ENCODE data around the gene TIMM21. TPM values are rescaled to one million over a fixed set of nuclear protein-coding genes. Genes with fewer than 3 reads are reported as not detected.

Gene TIMM21
- total RNA-seq, 1 donor from 2014 or later: 50.0 TPM

DNA sequence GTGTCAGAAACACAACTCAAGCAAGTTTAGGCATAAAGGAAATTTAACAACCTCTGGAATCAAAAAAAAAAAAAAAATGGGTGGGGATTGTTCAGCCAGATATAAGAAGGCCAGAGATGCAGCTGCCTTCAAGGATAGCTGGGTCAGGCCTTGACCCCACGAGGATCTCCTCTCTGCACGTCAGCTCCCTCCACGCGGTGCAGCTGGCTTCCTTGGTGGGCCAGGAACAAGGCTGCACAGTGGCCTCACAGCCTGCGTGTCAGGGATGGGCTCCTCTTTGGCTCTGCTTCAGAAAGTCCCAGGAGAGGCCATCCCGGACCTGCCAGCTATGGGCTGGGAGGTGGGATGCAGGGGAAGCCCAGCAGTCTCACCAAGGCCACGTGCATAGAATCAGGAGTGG is 55.5 kb downstream of the TIMM21 start:
- H3K36me3 Mint-ChIP-seq (ENCODE audit: low read depth): no peaks in the 10 kb centered on the region
- no peaks in the 10 kb centered on the region for H3K9me3 Mint-ChIP-seq
- H3K27ac Mint-ChIP-seq: no peak overlapping the region
- no peak for DNase-seq (ENCODE audit: low spot score)
- no peaks in the 10 kb centered on the region for H3K4me1 Mint-ChIP-seq (ENCODE audit: low read depth)
- intact Hi-C loops (cut with micrococcal nuclease): no loop called here
- no peak overlapping the region for H3K4me3 Mint-ChIP-seq (ENCODE audit: low read depth)
- peaks cover 1% of the 10 kb centered on the region for H3K27me3 Mint-ChIP-seq (ENCODE audit: low read depth)

DNA sequence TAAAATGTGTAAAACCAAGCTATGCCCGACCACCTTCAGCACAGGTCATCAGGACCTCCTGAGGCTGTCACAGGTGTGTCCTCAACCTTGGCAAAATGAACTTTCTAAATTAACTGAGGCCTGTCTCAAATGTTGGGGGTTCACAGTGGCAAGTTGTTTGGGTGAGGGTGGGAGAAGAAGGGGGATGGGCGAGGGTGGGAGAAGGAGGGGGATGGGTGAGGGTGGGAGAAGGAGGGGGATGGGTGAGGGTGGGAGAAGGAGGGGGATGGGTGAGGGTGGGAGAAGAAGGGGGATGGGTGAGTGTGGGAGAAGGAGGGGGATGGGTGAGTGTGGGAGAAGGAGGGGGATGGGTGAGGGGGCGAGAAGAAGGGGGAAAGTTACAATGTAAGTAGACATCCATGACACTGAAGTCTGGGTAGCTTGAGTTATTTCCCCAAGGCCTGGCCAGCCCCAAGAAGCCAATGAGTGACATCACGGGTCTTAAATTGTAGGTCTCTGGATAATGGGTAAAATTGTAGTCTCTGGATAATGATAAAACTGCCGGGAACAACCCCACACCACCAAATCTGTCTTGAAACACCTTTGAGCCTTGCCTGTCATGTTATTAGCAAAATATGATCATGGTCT is 56.3 kb downstream of the TIMM21 start:
- H3K27ac Mint-ChIP-seq: no peak overlapping the region
- DNase-seq (ENCODE audit: low spot score): no peak
- H3K27me3 Mint-ChIP-seq (ENCODE audit: low read depth): peaks cover 1% of the 10 kb centered on the region
- intact Hi-C loops (cut with micrococcal nuclease): no loop called here
- H3K4me1 Mint-ChIP-seq (ENCODE audit: low read depth): no peaks in the 10 kb centered on the region
- no peak overlapping the region for H3K4me3 Mint-ChIP-seq (ENCODE audit: low read depth)
- H3K36me3 Mint-ChIP-seq (ENCODE audit: low read depth): no peaks in the 10 kb centered on the region
- H3K9me3 Mint-ChIP-seq: no peaks in the 10 kb centered on the region

Other genes starting within 250 kb of the TIMM21 start
- gene FBXO15, start 689 bp upstream of the TIMM21 start, total RNA-seq: 0.91 and 1.1 TPM in 2 replicates
- 36.8 and 37.9 TPM in 2 replicates for gene CYB5A, start 143.4 kb downstream of the TIMM21 start, total RNA-seq
- not detected in 2 replicates for gene C18orf63, start 167.3 kb downstream of the TIMM21 start, total RNA-seq